Epidermal melanocyte (primary cell): ENCODE data around the gene HIGD1C.
"Not testable (repeated sequence)": the region's sequence is repeated elsewhere in the genome, so short reads cannot be mapped to it uniquely, and the experiment has no call there.

ENCODE experiments used
- DNase-seq: peaks from one replicate; pipeline ENCODE4 v3.0.0; 2011; ENCODE audit warnings: low spot score; ENCODE audit not compliant: insufficient read length

The HIGD1C gene

GRCh38 chr12:50984586-50985298, 32.4 kb downstream of the HIGD1C start:
- no peak for DNase-seq

- DNase-seq, result no peak
These were observed 33.0 kb downstream of the HIGD1C start for GRCh38 chr12:50985322-50985721.

- DNase-seq, result peak; percentile 63
These were observed 34.8 kb downstream of the HIGD1C start for GRCh38 chr12:50986966-50987737.

- DNase-seq, result no peak
These were observed 35.7 kb downstream of the HIGD1C start for GRCh38 chr12:50988051-50988450.

- DNase-seq, result no peak
These were observed 36.5 kb downstream of the HIGD1C start for GRCh38 chr12:50988871-50989270.

- no peak for DNase-seq
These were observed 37.9 kb downstream of the HIGD1C start for GRCh38 chr12:50990147-50990727.

GRCh38 chr12:50990791-50991190, 38.4 kb downstream of the HIGD1C start:
- DNase-seq, result no peak

- no peak for DNase-seq
These were observed 38.9 kb downstream of the HIGD1C start for GRCh38 chr12:50991291-50991690.

- DNase-seq, result no peak
These were observed 40.5 kb downstream of the HIGD1C start for GRCh38 chr12:50992819-50993218.

GRCh38 chr12:50999093-50999492, 46.7 kb downstream of the HIGD1C start:
- no peak for DNase-seq

- DNase-seq, result no peak
These were observed 47.9 kb downstream of the HIGD1C start for GRCh38 chr12:51000245-51000644.

- no peak for DNase-seq
These were observed 49.5 kb downstream of the HIGD1C start for GRCh38 chr12:51001799-51002198.

GRCh38 chr12:51004504-51004903, 52.2 kb downstream of the HIGD1C start:
- no peak for DNase-seq

GRCh38 chr12:51005030-51005429, 52.7 kb downstream of the HIGD1C start:
- DNase-seq, result no peak

GRCh38 chr12:51005671-51006070, 53.3 kb downstream of the HIGD1C start:
- no peak for DNase-seq

GRCh38 chr12:51008329-51009055, 56.1 kb downstream of the HIGD1C start:
- DNase-seq, result no peak

GRCh38 chr12:51009056-51009440, 56.7 kb downstream of the HIGD1C start:
- peak; percentile 41 for DNase-seq

GRCh38 chr12:51011955-51012354, 59.6 kb downstream of the HIGD1C start:
- DNase-seq, result no peak

- no peak for DNase-seq
These were observed 60.4 kb downstream of the HIGD1C start for GRCh38 chr12:51012570-51013236.

GRCh38 chr12:51013441-51013840, 61.1 kb downstream of the HIGD1C start:
- DNase-seq, result no peak

- DNase-seq, result not testable (repeated sequence)
These were observed 62.1 kb downstream of the HIGD1C start for GRCh38 chr12:51014467-51014866.
